Inferior parietal cortex (tissue), 1 donor: ENCODE results near the gene ATP5F1D.
"Not testable (repeated sequence)": the region's sequence is repeated elsewhere in the genome, so short reads cannot be mapped to it uniquely, and the experiment has no call there.

Experiments used
- DNase-seq: peaks from one replicate; pipeline ENCODE4 v3.0.0-alpha.2; 2016; ENCODE audit errors: extremely low spot score

The ATP5F1D gene

GRCh38 chr19:1241417-1242095, at the start of gene ATP5F1D:
Gene ATP5F1D, plus strand, starts transcription at chr19:1241751. Its CDS starts 100 bp downstream, at chr19:1241851.
- DNase-seq: peak; percentile 95

- DNase-seq: no peak
Measured at GRCh38 chr19:1199531-1199930, 42.0 kb upstream of the ATP5F1D start.

- DNase-seq: not testable (repeated sequence)
Measured at GRCh38 chr19:1200614-1201013, 40.9 kb upstream of the ATP5F1D start.

GRCh38 chr19:1205114-1206099, 36.1 kb upstream of the ATP5F1D start, which contains the start of gene STK11:
Gene STK11, plus strand, starts transcription at chr19:1205778. Its CDS starts 1,136 bp downstream, at chr19:1206914.
- DNase-seq: peak; percentile 94

GRCh38 chr19:1206150-1206863, 35.2 kb upstream of the ATP5F1D start:
- DNase-seq: no peak

GRCh38 chr19:1206864-1207450, 34.6 kb upstream of the ATP5F1D start:
- DNase-seq: no peak

- not testable (repeated sequence) for DNase-seq
Measured at GRCh38 chr19:1208830-1209229, 32.7 kb upstream of the ATP5F1D start.

- peak; percentile 38 for DNase-seq
Measured at GRCh38 chr19:1210227-1210538, 31.4 kb upstream of the ATP5F1D start.

GRCh38 chr19:1211494-1212234, 29.9 kb upstream of the ATP5F1D start:
- DNase-seq: no peak

GRCh38 chr19:1213391-1214286, 27.9 kb upstream of the ATP5F1D start:
- no peak for DNase-seq

- no peak for DNase-seq
Measured at GRCh38 chr19:1214299-1214861, 27.2 kb upstream of the ATP5F1D start.

GRCh38 chr19:1214862-1215731, 26.5 kb upstream of the ATP5F1D start:
- DNase-seq: no peak

GRCh38 chr19:1216756-1217155, 24.8 kb upstream of the ATP5F1D start:
- no peak for DNase-seq

GRCh38 chr19:1217366-1217765, 24.2 kb upstream of the ATP5F1D start:
- DNase-seq: no peak

GRCh38 chr19:1218751-1219567, 22.6 kb upstream of the ATP5F1D start:
- DNase-seq: no peak

- no peak for DNase-seq
Measured at GRCh38 chr19:1219786-1220476, 21.6 kb upstream of the ATP5F1D start.

GRCh38 chr19:1220477-1220930, 21.0 kb upstream of the ATP5F1D start:
- no peak for DNase-seq
